GM23338 (cell line): ENCODE measurements around the gene ADCY3. TPM values are rescaled to one million over a fixed set of nuclear protein-coding genes. Genes with fewer than 3 reads are reported as not detected.

Experiments
- ATAC-seq: fragments of 200-7000 bp; cut with Tn5 transposase; 3 replicates; pipeline ENCODE4 v1.9.1; 2020
- DNase-seq: peaks from one replicate; pipeline ENCODE4 v3.0.0-alpha.2; 2015; ENCODE audit warnings: low spot score
- H2AFZ ChIP-seq: fragments of 200-600 bp; sonication (generic); 2 replicates; pipeline ENCODE4 v1.8.0; 2016; ENCODE audit warnings: antibody characterized with exemption, mild to moderate bottlenecking, moderate library complexity
- H3F3A ChIP-seq: fragments of 200-600 bp; sonication (generic); replicated peaks from 2 replicates; pipeline ENCODE4 v1.8.0; 2017; ENCODE audit warnings: antibody characterized with exemption, mixed run types, low read depth
- H3K27ac ChIP-seq: fragments of 200-600 bp; sonication (generic); 2 replicates; pipeline ENCODE4 v1.6.1; 2016; ENCODE audit warnings: low read depth
- H3K27me3 ChIP-seq: fragments of 200-600 bp; sonication (generic); 2 replicates; pipeline ENCODE4 v1.8.0; 2016; ENCODE audit warnings: mild to moderate bottlenecking, mixed run types, moderate library complexity; ENCODE audit not compliant: insufficient read depth
- H3K36me3 ChIP-seq: fragments of 200-600 bp; sonication (generic); 2 replicates; pipeline ENCODE4 v1.8.0; 2016; ENCODE audit warnings: mild to moderate bottlenecking; ENCODE audit not compliant: insufficient read depth
- H3K4me1 ChIP-seq: fragments of 200-600 bp; sonication (generic); 2 replicates; pipeline ENCODE4 v1.8.0; 2016; ENCODE audit warnings: mild to moderate bottlenecking, moderate library complexity; ENCODE audit not compliant: insufficient read depth
- H3K4me2 ChIP-seq: fragments of 200-600 bp; sonication (generic); 2 replicates; pipeline ENCODE4 v1.7.1; 2017; ENCODE audit warnings: mixed run types
- H3K4me3 ChIP-seq: fragments of 200-600 bp; sonication (generic); 2 replicates; pipeline ENCODE4 v1.6.1; 2016; ENCODE audit warnings: mixed run types
- H3K79me2 ChIP-seq: fragments of 200-600 bp; sonication (generic); replicated peaks from 2 replicates; pipeline ENCODE4 v1.8.0; 2017; ENCODE audit warnings: mild to moderate bottlenecking; ENCODE audit not compliant: insufficient read depth
- H3K9me2 ChIP-seq: fragments of 200-600 bp; sonication (generic); 2 replicates; pipeline ENCODE4 v1.8.0; 2017; ENCODE audit not compliant: insufficient read depth
- H4K20me1 ChIP-seq: fragments of 200-600 bp; sonication (generic); replicated peaks from 2 replicates; pipeline ENCODE4 v1.8.0; 2017; ENCODE audit warnings: mild to moderate bottlenecking; ENCODE audit not compliant: insufficient read depth
- H3K27ac Mint-ChIP-seq: 2 replicates; pipeline ENCODE4 v1.8.0; 2020; ENCODE audit warnings: inconsistent platforms, mild to moderate bottlenecking, moderate library complexity, mixed read lengths
- H3K27me3 Mint-ChIP-seq: 3 replicates; pipeline ENCODE4 v1.8.0; 2022; ENCODE audit warnings: low read depth, mild to moderate bottlenecking, moderate library complexity, mixed read lengths, inconsistent platforms; ENCODE audit not compliant: insufficient read depth, poor library complexity
- H3K36me3 Mint-ChIP-seq: 3 replicates; pipeline ENCODE4 v1.8.0; 2021; ENCODE audit warnings: low read depth, mild to moderate bottlenecking, inconsistent platforms, moderate library complexity, mixed read lengths
- H3K4me1 Mint-ChIP-seq: 3 replicates; pipeline ENCODE4 v1.8.0; 2020; ENCODE audit warnings: mild to moderate bottlenecking, inconsistent platforms, mixed read lengths
- H3K4me3 Mint-ChIP-seq: 3 replicates; pipeline ENCODE4 v1.8.0; 2021; ENCODE audit warnings: moderate library complexity, mild to moderate bottlenecking, inconsistent platforms, mixed read lengths
- H3K9me3 Mint-ChIP-seq: 3 replicates; pipeline ENCODE4 v1.8.0; 2020; ENCODE audit warnings: moderate library complexity, mild to moderate bottlenecking, inconsistent platforms, mixed read lengths
- CREB1 ChIP-seq: fragments of 250-450 bp; sonication (Bioruptor Pico); IDR thresholded peaks from 2 replicates; pipeline ENCODE4 v1.5.0; 2020; ENCODE audit warnings: low read depth, mild to moderate bottlenecking, moderate library complexity
- EZH2 ChIP-seq: fragments of 200-600 bp; sonication (generic); IDR thresholded peaks from one replicate; pipeline ENCODE4 v1.8.0; 2017; ENCODE audit warnings: antibody characterized with exemption, mild to moderate bottlenecking, low read depth; ENCODE audit not compliant: unreplicated experiment
- EZH2phosphoT487 ChIP-seq: fragments of 200-600 bp; sonication (generic); IDR thresholded peaks from one replicate; pipeline ENCODE4 v1.8.1; 2018; ENCODE audit warnings: antibody characterized with exemption; ENCODE audit not compliant: unreplicated experiment
- JUNB ChIP-seq: IDR thresholded peaks from one replicate; pipeline ENCODE4 v1.6.1; 2016; ENCODE audit warnings: antibody characterized with exemption; ENCODE audit not compliant: unreplicated experiment
- NANOG ChIP-seq: IDR thresholded peaks from 2 replicates; pipeline ENCODE4 v1.6.1; 2016; ENCODE audit warnings: antibody characterized with exemption, borderline replicate concordance
- POLR2AphosphoS5 ChIP-seq: IDR thresholded peaks from 2 replicates; pipeline ENCODE4 v1.6.1; 2016; ENCODE audit warnings: antibody characterized with exemption, low read depth
- STAT1 ChIP-seq: IDR thresholded peaks from one replicate; pipeline ENCODE4 v1.6.1; 2016; ENCODE audit warnings: antibody characterized with exemption; ENCODE audit not compliant: unreplicated experiment
- ZNF114 ChIP-seq: fragments of 250-450 bp; sonication (Bioruptor Pico); IDR thresholded peaks from 2 replicates; pipeline ENCODE4 v1.5.0; 2020; ENCODE audit warnings: mild to moderate bottlenecking, moderate library complexity
- polyA plus RNA-seq: library from polyadenylated mRNA; unstranded; fragments of >200 nt; fragmentation: Nextera tagmentation; extraction: Ambion mirVana; gene quantifications from 2 replicates; pipeline ENCODE4 v1.2.1, GENCODE V29; 2016
- total RNA-seq: library from RNA; depleted of rRNA; stranded (reverse); fragments of >200 nt; shearing (Covaris generic); gene quantifications from 2 replicates; pipeline ENCODE4 v1.2.3, GENCODE V29; 2014
- TF ChIP-seq, protein P1 (sequence below): fragments of 250-450 bp; sonication (Bioruptor Pico); IDR thresholded peaks from 2 replicates; pipeline ENCODE4 v1.5.0; 2020; ENCODE audit warnings: mild to moderate bottlenecking, moderate library complexity
- TF ChIP-seq, protein P2 (sequence below), 2 experiments: fragments of 200-600 bp in 1 of 2; sonication (generic) in 1 of 2; conservative IDR thresholded peaks; 2 replicates each; pipeline versions ENCODE4 v1.5.1 to v1.6.1; 2016 to 2017; ENCODE audit warnings: antibody characterized with exemption in 2 of 2, low read depth in 2 of 2, mild to moderate bottlenecking in 2 of 2, moderate library complexity in 1 of 2

The ADCY3 gene
- total and polyA plus RNA-seq, 2 experiments from 2014 or later = 9.7 to 32.4 TPM

DNA sequence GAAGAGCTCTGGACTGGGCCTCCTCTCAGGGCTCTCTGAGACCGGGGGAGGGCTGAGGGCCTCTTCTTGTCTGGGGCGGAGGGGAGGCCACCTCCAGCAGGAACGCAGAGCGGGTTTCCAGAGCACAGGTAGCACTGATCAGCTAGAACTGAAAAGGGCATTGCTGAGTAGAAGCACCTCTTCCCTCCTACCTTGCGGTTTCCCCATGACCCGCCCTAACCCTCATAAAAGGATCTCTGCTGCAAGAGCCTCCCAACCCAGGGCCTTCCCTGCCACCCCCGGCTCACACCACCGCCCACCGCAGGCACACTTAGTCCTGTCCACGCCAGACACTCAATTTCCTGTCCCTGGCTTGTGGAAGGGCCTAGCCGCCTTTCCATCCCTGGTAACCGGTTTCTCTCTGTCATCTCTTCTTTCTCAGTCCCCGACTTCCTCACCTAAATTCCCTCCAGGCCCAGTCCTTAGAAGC is 966 bp downstream of the ADCY3 start:
- Histone ChIP-seq H3K36me3 (no peaks in the 10 kb centered on the region), H3K27me3 (no peaks in the 10 kb centered on the region), H3K4me2 (peak overlapping the region; percentile 89), H3K79me2 (peaks cover 8% of the 10 kb centered on the region; the same call in 1 of the 2 replicates), H2AFZ (peak overlapping the region; percentile 90), H4K20me1 (peaks cover 11% of the 10 kb centered on the region; the same call in 1 of the 2 replicates), H3K4me1 (peaks cover 3% of the 10 kb centered on the region; the same call in 1 of the 2 replicates), H3K4me3 (peak overlapping the region; percentile 71), H3K27ac (no peak overlapping the region), H3K9me2 (no peaks in the 10 kb centered on the region), H3F3A (peaks cover 4% of the 10 kb centered on the region; the same call in 1 of the 2 replicates)
- Mint-ChIP-seq H3K4me1 (peaks cover 29% of the 10 kb centered on the region), H3K4me3 (peak overlapping the region; percentile 77), H3K27ac (no peak overlapping the region; the same call in 1 of the 2 replicates), H3K27me3 (peaks cover 10% of the 10 kb centered on the region), H3K36me3 (peaks cover 8% of the 10 kb centered on the region; the same call in 1 of the 3 replicates), H3K9me3 (0 out of 3 replicates have a peak, but pooled peaks cover 3% of the 10 kb centered on the region)
- peak; percentile 19 for ATAC-seq
- TF ChIP-seq NANOG (no peak), ZNF114 (no peak), EZH2phosphoT487 (no peak), JUNB (no peak), STAT1 (no peak), EZH2 (no peak)
- DNase-seq = no peak

DNA sequence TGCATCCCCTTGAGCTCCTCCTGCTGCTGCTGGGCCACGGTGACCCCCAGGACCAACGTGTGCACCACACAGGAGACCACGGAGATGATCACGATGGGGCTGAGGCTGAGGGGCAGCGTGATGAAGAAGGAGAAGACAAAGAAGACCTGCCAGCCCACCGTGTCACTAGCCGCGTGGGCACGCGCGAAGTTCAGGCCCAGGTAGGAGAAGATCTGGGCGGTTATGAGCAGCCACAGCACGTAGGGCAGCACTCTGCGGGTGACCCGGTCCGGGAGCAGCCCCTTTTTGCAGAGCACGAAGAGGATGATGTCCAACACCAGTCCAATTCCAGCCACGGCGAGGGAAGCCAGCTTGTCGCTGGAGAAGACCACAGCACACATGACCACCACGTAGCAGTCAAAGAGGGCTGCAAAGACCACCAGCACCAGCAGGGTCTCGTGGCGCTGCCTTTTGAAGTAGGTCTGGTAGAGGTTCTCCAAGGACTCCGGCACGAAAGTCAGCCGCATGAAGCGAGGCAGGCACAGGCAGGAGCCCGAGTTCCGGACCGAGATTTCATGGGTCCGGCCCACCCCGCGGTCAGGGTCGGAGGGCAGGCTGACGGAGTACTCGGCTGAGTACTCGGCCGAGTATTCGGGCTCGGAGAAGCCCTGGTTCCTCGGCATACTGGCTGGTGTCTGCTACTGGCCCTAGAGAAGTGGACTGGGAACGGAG is 1.6 kb downstream of the ADCY3 start:
- Histone ChIP-seq H3F3A (peaks cover 4% of the 10 kb centered on the region; the same call in 1 of the 2 replicates), H3K4me3 (peak overlapping the region; percentile 71), H3K79me2 (peaks cover 12% of the 10 kb centered on the region), H3K27me3 (no peaks in the 10 kb centered on the region), H4K20me1 (peaks cover 11% of the 10 kb centered on the region; the same call in 1 of the 2 replicates), H3K9me2 (no peaks in the 10 kb centered on the region), H3K4me2 (peak overlapping the region; percentile 89), H2AFZ (peak overlapping the region; percentile 90; the same call in 1 of the 2 replicates), H3K36me3 (no peaks in the 10 kb centered on the region), H3K4me1 (peaks cover 6% of the 10 kb centered on the region), H3K27ac (no peak overlapping the region)
- Mint-ChIP-seq H3K27me3 (peaks cover 11% of the 10 kb centered on the region), H3K27ac (no peak overlapping the region), H3K4me1 (peaks cover 29% of the 10 kb centered on the region), H3K9me3 (0 out of 3 replicates have a peak, but pooled peaks cover 3% of the 10 kb centered on the region), H3K4me3 (peak overlapping the region; percentile 77), H3K36me3 (peaks cover 8% of the 10 kb centered on the region; the same call in 1 of the 3 replicates)
- ATAC-seq = no peak
- DNase-seq = no peak
- TF ChIP-seq CREB1 (CRISPR knock-in tag) (no peak), NANOG (no peak), JUNB (no peak), ZNF114 (no peak), STAT1 (no peak), POLR2AphosphoS5 (no peak), EZH2 (no peak)
- TF ChIP-seq, protein P1, sequence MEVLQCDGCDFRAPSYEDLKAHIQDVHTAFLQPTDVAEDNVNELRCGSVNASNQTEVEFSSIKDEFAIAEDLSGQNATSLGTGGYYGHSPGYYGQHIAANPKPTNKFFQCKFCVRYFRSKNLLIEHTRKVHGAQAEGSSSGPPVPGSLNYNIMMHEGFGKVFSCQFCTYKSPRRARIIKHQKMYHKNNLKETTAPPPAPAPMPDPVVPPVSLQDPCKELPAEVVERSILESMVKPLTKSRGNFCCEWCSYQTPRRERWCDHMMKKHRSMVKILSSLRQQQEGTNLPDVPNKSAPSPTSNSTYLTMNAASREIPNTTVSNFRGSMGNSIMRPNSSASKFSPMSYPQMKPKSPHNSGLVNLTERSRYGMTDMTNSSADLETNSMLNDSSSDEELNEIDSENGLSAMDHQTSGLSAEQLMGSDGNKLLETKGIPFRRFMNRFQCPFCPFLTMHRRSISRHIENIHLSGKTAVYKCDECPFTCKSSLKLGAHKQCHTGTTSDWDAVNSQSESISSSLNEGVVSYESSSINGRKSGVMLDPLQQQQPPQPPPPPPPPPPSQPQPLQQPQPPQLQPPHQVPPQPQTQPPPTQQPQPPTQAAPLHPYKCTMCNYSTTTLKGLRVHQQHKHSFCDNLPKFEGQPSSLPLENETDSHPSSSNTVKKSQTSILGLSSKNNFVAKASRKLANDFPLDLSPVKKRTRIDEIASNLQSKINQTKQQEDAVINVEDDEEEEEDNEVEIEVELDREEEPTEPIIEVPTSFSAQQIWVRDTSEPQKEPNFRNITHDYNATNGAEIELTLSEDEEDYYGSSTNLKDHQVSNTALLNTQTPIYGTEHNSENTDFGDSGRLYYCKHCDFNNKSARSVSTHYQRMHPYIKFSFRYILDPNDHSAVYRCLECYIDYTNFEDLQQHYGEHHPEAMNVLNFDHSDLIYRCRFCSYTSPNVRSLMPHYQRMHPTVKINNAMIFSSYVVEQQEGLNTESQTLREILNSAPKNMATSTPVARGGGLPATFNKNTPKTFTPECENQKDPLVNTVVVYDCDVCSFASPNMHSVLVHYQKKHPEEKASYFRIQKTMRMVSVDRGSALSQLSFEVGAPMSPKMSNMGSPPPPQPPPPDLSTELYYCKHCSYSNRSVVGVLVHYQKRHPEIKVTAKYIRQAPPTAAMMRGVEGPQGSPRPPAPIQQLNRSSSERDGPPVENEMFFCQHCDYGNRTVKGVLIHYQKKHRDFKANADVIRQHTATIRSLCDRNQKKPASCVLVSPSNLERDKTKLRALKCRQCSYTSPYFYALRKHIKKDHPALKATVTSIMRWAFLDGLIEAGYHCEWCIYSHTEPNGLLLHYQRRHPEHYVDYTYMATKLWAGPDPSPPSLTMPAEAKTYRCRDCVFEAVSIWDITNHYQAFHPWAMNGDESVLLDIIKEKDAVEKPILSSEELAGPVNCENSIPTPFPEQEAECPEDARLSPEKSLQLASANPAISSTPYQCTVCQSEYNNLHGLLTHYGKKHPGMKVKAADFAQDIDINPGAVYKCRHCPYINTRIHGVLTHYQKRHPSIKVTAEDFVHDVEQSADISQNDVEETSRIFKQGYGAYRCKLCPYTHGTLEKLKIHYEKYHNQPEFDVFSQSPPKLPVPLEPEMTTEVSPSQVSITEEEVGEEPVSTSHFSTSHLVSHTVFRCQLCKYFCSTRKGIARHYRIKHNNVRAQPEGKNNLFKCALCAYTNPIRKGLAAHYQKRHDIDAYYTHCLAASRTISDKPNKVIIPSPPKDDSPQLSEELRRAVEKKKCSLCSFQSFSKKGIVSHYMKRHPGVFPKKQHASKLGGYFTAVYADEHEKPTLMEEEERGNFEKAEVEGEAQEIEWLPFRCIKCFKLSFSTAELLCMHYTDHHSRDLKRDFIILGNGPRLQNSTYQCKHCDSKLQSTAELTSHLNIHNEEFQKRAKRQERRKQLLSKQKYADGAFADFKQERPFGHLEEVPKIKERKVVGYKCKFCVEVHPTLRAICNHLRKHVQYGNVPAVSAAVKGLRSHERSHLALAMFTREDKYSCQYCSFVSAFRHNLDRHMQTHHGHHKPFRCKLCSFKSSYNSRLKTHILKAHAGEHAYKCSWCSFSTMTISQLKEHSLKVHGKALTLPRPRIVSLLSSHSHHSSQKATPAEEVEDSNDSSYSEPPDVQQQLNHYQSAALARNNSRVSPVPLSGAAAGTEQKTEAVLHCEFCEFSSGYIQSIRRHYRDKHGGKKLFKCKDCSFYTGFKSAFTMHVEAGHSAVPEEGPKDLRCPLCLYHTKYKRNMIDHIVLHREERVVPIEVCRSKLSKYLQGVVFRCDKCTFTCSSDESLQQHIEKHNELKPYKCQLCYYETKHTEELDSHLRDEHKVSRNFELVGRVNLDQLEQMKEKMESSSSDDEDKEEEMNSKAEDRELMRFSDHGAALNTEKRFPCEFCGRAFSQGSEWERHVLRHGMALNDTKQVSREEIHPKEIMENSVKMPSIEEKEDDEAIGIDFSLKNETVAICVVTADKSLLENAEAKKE (CRISPR knock-in tag) = no peak
- TF ChIP-seq, protein P2, sequence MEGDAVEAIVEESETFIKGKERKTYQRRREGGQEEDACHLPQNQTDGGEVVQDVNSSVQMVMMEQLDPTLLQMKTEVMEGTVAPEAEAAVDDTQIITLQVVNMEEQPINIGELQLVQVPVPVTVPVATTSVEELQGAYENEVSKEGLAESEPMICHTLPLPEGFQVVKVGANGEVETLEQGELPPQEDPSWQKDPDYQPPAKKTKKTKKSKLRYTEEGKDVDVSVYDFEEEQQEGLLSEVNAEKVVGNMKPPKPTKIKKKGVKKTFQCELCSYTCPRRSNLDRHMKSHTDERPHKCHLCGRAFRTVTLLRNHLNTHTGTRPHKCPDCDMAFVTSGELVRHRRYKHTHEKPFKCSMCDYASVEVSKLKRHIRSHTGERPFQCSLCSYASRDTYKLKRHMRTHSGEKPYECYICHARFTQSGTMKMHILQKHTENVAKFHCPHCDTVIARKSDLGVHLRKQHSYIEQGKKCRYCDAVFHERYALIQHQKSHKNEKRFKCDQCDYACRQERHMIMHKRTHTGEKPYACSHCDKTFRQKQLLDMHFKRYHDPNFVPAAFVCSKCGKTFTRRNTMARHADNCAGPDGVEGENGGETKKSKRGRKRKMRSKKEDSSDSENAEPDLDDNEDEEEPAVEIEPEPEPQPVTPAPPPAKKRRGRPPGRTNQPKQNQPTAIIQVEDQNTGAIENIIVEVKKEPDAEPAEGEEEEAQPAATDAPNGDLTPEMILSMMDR (conservative IDR thresholded peaks at IDR 0.05; ENCODE audit: low read depth in 2 of 2) = no peak
